WTC11 (cell line): Measurements from ENCODE around the gene OVAAL. TPM values are rescaled to one million over a fixed set of nuclear protein-coding genes. Genes with fewer than 3 reads are reported as not detected.

Experiments
- ATAC-seq: fragments of 200-7000 bp; cut with Tn5 transposase; 2 replicates; pipeline ENCODE4 v1.10.0; 2021; ENCODE audit warnings: mild to moderate bottlenecking, moderate library complexity
- CTCF ChIA-PET: fragments of 300-600 bp; sonication (Branson Sonifier 250); formaldehyde crosslinking; loops from one replicate; lab custom pipeline; 2021; ENCODE audit warnings: antibody characterized with exemption; lab: Charles Lee
- POLR2A ChIA-PET: fragments of 350-600 bp; sonication (Branson Sonifier 250); formaldehyde crosslinking; loops from one replicate; lab custom pipeline; 2021; ENCODE audit warnings: antibody characterized with exemption; lab: Charles Lee
- DNase-seq: peaks from one replicate; pipeline ENCODE4 v3.0.0; 2021; ENCODE audit warnings: low spot score
- H3K27ac Mint-ChIP-seq: 2 replicates; pipeline ENCODE4 v1.8.0; 2021; ENCODE audit warnings: mixed read lengths
- H3K27me3 Mint-ChIP-seq: 2 replicates; pipeline ENCODE4 v1.8.0; 2021; ENCODE audit warnings: low read depth, mild to moderate bottlenecking, moderate library complexity, mixed read lengths
- H3K36me3 Mint-ChIP-seq: 2 replicates; pipeline ENCODE4 v1.8.0; 2021; ENCODE audit warnings: mixed read lengths
- H3K4me1 Mint-ChIP-seq: 2 replicates; pipeline ENCODE4 v1.8.0; 2022; ENCODE audit warnings: mixed read lengths
- H3K4me3 Mint-ChIP-seq: 2 replicates; pipeline ENCODE4 v1.8.0; 2021; ENCODE audit warnings: mild to moderate bottlenecking, moderate library complexity, mixed read lengths
- H3K9me3 Mint-ChIP-seq: 2 replicates; pipeline ENCODE4 v1.8.0; 2021; ENCODE audit warnings: mixed read lengths
- ATF2 ChIP-seq: sonication (generic); formaldehyde crosslinking; IDR thresholded peaks from 2 replicates; pipeline ENCODE4 v1.8.1; 2022; ENCODE audit warnings: low read depth, missing genetic modification reagents, borderline replicate concordance
- E2F4 ChIP-seq: sonication (generic); formaldehyde crosslinking; IDR thresholded peaks from 2 replicates; pipeline ENCODE4 v1.8.1; 2022; ENCODE audit warnings: low read depth, mild to moderate bottlenecking, moderate library complexity, missing genetic modification reagents, borderline replicate concordance
- E2F5 ChIP-seq: sonication (generic); formaldehyde crosslinking; IDR thresholded peaks from 2 replicates; pipeline ENCODE4 v1.8.1; 2022; ENCODE audit warnings: mild to moderate bottlenecking, moderate library complexity, missing genetic modification reagents
- EMX1 ChIP-seq: fragments of 250-450 bp; sonication (Bioruptor Pico); IDR thresholded peaks from 2 replicates; pipeline ENCODE4 v1.8.0; 2021; ENCODE audit warnings: mild to moderate bottlenecking
- GABPB1 ChIP-seq: sonication (generic); formaldehyde crosslinking; IDR thresholded peaks from 2 replicates; pipeline ENCODE4 v1.8.1; 2023; ENCODE audit warnings: mild to moderate bottlenecking, missing genetic modification reagents
- GTF2I ChIP-seq: fragments of 250-450 bp; sonication (Bioruptor Pico); conservative IDR thresholded peaks from 2 replicates; pipeline ENCODE4 v1.4.0; 2021; ENCODE audit warnings: mild to moderate bottlenecking
- JAZF1 ChIP-seq: fragments of 250-450 bp; sonication (Bioruptor Pico); IDR thresholded peaks from 2 replicates; pipeline ENCODE4 v1.9.0; 2021; ENCODE audit warnings: moderate library complexity, mild to moderate bottlenecking, inconsistent platforms
- KAT7 ChIP-seq: sonication (generic); formaldehyde crosslinking; IDR thresholded peaks from 2 replicates; pipeline ENCODE4 v1.8.1; 2023; ENCODE audit warnings: missing genetic modification reagents, mild to moderate bottlenecking, borderline replicate concordance
- NFE2L1 ChIP-seq: sonication (generic); formaldehyde crosslinking; IDR thresholded peaks from 2 replicates; pipeline ENCODE4 v1.8.1; 2023; ENCODE audit warnings: missing genetic modification reagents
- NR1H2 ChIP-seq: sonication (generic); formaldehyde crosslinking; IDR thresholded peaks from 2 replicates; pipeline ENCODE4 v1.9.0; 2021; ENCODE audit warnings: mild to moderate bottlenecking, moderate library complexity, missing genetic modification reagents
- OVOL2 ChIP-seq: fragments of 250-450 bp; sonication (Bioruptor Pico); IDR thresholded peaks from 2 replicates; pipeline ENCODE4 v1.9.0; 2021; ENCODE audit warnings: mild to moderate bottlenecking, borderline replicate concordance
- RORB ChIP-seq: fragments of 250-450 bp; sonication (Bioruptor Pico); IDR thresholded peaks from 2 replicates; pipeline ENCODE4 v1.9.0; 2021; ENCODE audit warnings: mild to moderate bottlenecking
- TEAD4 ChIP-seq: sonication (generic); formaldehyde crosslinking; IDR thresholded peaks from 2 replicates; pipeline ENCODE4 v1.8.0; 2022; ENCODE audit warnings: mild to moderate bottlenecking, missing genetic modification reagents
- TP53 ChIP-seq: sonication (generic); formaldehyde crosslinking; IDR thresholded peaks from 2 replicates; pipeline ENCODE4 v1.8.1; 2023; ENCODE audit warnings: mild to moderate bottlenecking, missing genetic modification reagents
- ZNF121 ChIP-seq: sonication (generic); formaldehyde crosslinking; IDR thresholded peaks from 2 replicates; pipeline ENCODE4 v1.8.0; 2023; ENCODE audit warnings: missing genetic modification reagents
- ZNF138 ChIP-seq: sonication (generic); formaldehyde crosslinking; conservative IDR thresholded peaks from 2 replicates; pipeline ENCODE4 v1.8.1; 2022; ENCODE audit warnings: mild to moderate bottlenecking, moderate library complexity, missing genetic modification reagents
- ZNF317 ChIP-seq: sonication (generic); formaldehyde crosslinking; IDR thresholded peaks from 2 replicates; pipeline ENCODE4 v1.8.1; 2023; ENCODE audit warnings: low read depth, mild to moderate bottlenecking, moderate library complexity, missing genetic modification reagents, borderline replicate concordance
- ZNF416 ChIP-seq: fragments of 250-450 bp; sonication (Bioruptor Pico); IDR thresholded peaks from 2 replicates; pipeline ENCODE4 v1.9.0; 2021; ENCODE audit warnings: mild to moderate bottlenecking, inconsistent platforms
- total RNA-seq: library from RNA; stranded (reverse); gene quantifications from 3 replicates; pipeline ENCODE4 v1.2.3, GENCODE V29; 2021
- TF ChIP-seq, protein P1 (sequence below): sonication (generic); formaldehyde crosslinking; IDR thresholded peaks from 2 replicates; pipeline ENCODE4 v1.8.1; 2023; ENCODE audit warnings: mild to moderate bottlenecking, missing genetic modification reagents
- TF ChIP-seq, protein P2 (sequence below): sonication (generic); formaldehyde crosslinking; IDR thresholded peaks from 2 replicates; pipeline ENCODE4 v1.8.0; 2023; ENCODE audit warnings: mild to moderate bottlenecking, missing genetic modification reagents
- TF ChIP-seq, protein P3 (sequence below): sonication (generic); formaldehyde crosslinking; IDR thresholded peaks from 2 replicates; pipeline ENCODE4 v1.8.0; 2022; ENCODE audit warnings: mild to moderate bottlenecking, missing genetic modification reagents
- TF ChIP-seq, protein P4 (sequence below): sonication (generic); formaldehyde crosslinking; IDR thresholded peaks from 2 replicates; pipeline ENCODE4 v1.8.0; 2022; ENCODE audit warnings: missing genetic modification reagents

OVAAL gene
- total RNA-seq, 1 experiment from 2014 or later = not detected

- Mint-ChIP-seq H3K4me1 (peaks cover 5% of the 10 kb centered on the region; the same call in 1 of the 2 replicates), H3K27me3 (no peaks in the 10 kb centered on the region), H3K9me3 (peaks cover 11% of the 10 kb centered on the region), H3K4me3 (no peak overlapping the region), H3K36me3 (0 out of 2 replicates have a peak, but pooled peaks cover 2% of the 10 kb centered on the region), H3K27ac (no peak overlapping the region)
- DNase-seq (no peak), ATAC-seq (0 out of 2 replicates have a peak, but pooled peaks have one; percentile 16)
- POLR2A ChIA-PET = no interaction called here
- CTCF ChIA-PET = interaction anchor here (0.7 kb wide), 1 partner anchor 10 kb away, joined by 4 read pairs; no protein-coding TSS in a partner anchor
- TF ChIP-seq GABPB1 (CRISPR knock-in tag) = peak; percentile 36; the same call in 1 of the 2 replicates
- no peak for TF ChIP-seq EMX1 (CRISPR knock-in tag)
These were observed 27.9 kb downstream of the OVAAL start for GRCh38 chr1:180586671-180587155.

GRCh38 chr1:180588121-180588520 is 29.4 kb downstream of the OVAAL start:
- no peak for DNase-seq
- CTCF ChIA-PET = no interaction called here
- ATAC-seq = no peak
- H3K4me1 Mint-ChIP-seq = peaks cover 5% of the 10 kb centered on the region; the same call in 1 of the 2 replicates
- H3K36me3 Mint-ChIP-seq = 0 out of 2 replicates have a peak, but pooled peaks cover 2% of the 10 kb centered on the region
- TF ChIP-seq RORB (CRISPR knock-in tag) (no peak), TP53 (CRISPR knock-in tag) (no peak), ZNF416 (no peak), NFE2L1 (no peak), OVOL2 (no peak), NR1H2 (no peak), JAZF1 (CRISPR knock-in tag) (no peak), E2F5 (CRISPR knock-in tag) (no peak), ZNF317 (no peak), TEAD4 (CRISPR knock-in tag) (no peak), ATF2 (no peak), GTF2I (CRISPR knock-in tag) (no peak), ZNF138 (CRISPR knock-in tag) (no peak), E2F4 (CRISPR knock-in tag) (no peak), KAT7 (CRISPR knock-in tag) (no peak), ZNF121 (CRISPR knock-in tag) (no peak)
- TF ChIP-seq, protein P1, sequence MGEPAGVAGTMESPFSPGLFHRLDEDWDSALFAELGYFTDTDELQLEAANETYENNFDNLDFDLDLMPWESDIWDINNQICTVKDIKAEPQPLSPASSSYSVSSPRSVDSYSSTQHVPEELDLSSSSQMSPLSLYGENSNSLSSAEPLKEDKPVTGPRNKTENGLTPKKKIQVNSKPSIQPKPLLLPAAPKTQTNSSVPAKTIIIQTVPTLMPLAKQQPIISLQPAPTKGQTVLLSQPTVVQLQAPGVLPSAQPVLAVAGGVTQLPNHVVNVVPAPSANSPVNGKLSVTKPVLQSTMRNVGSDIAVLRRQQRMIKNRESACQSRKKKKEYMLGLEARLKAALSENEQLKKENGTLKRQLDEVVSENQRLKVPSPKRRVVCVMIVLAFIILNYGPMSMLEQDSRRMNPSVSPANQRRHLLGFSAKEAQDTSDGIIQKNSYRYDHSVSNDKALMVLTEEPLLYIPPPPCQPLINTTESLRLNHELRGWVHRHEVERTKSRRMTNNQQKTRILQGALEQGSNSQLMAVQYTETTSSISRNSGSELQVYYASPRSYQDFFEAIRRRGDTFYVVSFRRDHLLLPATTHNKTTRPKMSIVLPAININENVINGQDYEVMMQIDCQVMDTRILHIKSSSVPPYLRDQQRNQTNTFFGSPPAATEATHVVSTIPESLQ = no peak
- TF ChIP-seq, protein P2, sequence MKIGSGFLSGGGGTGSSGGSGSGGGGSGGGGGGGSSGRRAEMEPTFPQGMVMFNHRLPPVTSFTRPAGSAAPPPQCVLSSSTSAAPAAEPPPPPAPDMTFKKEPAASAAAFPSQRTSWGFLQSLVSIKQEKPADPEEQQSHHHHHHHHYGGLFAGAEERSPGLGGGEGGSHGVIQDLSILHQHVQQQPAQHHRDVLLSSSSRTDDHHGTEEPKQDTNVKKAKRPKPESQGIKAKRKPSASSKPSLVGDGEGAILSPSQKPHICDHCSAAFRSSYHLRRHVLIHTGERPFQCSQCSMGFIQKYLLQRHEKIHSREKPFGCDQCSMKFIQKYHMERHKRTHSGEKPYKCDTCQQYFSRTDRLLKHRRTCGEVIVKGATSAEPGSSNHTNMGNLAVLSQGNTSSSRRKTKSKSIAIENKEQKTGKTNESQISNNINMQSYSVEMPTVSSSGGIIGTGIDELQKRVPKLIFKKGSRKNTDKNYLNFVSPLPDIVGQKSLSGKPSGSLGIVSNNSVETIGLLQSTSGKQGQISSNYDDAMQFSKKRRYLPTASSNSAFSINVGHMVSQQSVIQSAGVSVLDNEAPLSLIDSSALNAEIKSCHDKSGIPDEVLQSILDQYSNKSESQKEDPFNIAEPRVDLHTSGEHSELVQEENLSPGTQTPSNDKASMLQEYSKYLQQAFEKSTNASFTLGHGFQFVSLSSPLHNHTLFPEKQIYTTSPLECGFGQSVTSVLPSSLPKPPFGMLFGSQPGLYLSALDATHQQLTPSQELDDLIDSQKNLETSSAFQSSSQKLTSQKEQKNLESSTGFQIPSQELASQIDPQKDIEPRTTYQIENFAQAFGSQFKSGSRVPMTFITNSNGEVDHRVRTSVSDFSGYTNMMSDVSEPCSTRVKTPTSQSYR = no peak
- TF ChIP-seq, protein P3, sequence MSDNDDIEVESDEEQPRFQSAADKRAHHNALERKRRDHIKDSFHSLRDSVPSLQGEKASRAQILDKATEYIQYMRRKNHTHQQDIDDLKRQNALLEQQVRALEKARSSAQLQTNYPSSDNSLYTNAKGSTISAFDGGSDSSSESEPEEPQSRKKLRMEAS (CRISPR knock-in tag) = no peak
- TF ChIP-seq, protein P4, sequence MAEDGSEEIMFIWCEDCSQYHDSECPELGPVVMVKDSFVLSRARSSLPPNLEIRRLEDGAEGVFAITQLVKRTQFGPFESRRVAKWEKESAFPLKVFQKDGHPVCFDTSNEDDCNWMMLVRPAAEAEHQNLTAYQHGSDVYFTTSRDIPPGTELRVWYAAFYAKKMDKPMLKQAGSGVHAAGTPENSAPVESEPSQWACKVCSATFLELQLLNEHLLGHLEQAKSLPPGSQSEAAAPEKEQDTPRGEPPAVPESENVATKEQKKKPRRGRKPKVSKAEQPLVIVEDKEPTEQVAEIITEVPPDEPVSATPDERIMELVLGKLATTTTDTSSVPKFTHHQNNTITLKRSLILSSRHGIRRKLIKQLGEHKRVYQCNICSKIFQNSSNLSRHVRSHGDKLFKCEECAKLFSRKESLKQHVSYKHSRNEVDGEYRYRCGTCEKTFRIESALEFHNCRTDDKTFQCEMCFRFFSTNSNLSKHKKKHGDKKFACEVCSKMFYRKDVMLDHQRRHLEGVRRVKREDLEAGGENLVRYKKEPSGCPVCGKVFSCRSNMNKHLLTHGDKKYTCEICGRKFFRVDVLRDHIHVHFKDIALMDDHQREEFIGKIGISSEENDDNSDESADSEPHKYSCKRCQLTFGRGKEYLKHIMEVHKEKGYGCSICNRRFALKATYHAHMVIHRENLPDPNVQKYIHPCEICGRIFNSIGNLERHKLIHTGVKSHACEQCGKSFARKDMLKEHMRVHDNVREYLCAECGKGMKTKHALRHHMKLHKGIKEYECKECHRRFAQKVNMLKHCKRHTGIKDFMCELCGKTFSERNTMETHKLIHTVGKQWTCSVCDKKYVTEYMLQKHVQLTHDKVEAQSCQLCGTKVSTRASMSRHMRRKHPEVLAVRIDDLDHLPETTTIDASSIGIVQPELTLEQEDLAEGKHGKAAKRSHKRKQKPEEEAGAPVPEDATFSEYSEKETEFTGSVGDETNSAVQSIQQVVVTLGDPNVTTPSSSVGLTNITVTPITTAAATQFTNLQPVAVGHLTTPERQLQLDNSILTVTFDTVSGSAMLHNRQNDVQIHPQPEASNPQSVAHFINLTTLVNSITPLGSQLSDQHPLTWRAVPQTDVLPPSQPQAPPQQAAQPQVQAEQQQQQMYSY (CRISPR knock-in tag) = no peak
- TF ChIP-seq, all 79 proteins: peak for 0
- H3K27me3 Mint-ChIP-seq = no peaks in the 10 kb centered on the region
- H3K4me3 Mint-ChIP-seq = no peak overlapping the region
- POLR2A ChIA-PET = no interaction called here
- H3K27ac Mint-ChIP-seq = no peak overlapping the region
- H3K9me3 Mint-ChIP-seq = peaks cover 11% of the 10 kb centered on the region
